K562 (cell line): ENCODE data around the gene BBOX1. TPM values are rescaled to one million over a fixed set of nuclear protein-coding genes. Genes with fewer than 3 reads are reported as not detected.

Source experiments
- ATAC-seq: fragments of 200-7000 bp; cut with Tn5 transposase; 3 replicates; pipeline ENCODE4 v1.9.1; 2020; ENCODE audit warnings: moderate library complexity
- BruUV-seq: library from RNA; stranded (reverse); fragments of 400-500 nt; replicated peaks from 2 replicates; lab custom pipeline; 2021; lab: Mats Ljungman, UMichigan
- CTCF ChIA-PET: fragments of 300-600 bp; formaldehyde crosslinking; extraction: SDS; loops from one replicate; lab custom pipeline; 2021; ENCODE audit warnings: low intra/inter-chr PET ratio; lab: Yijun Ruan, JAX
- POLR2A ChIA-PET: fragments of 300-600, 350-650 bp; sonication (Branson Sonifier 250); formaldehyde crosslinking; extraction: SDS; loops from one replicate; lab custom pipeline; 2021; ENCODE audit warnings: antibody characterized with exemption, inconsistent platforms; lab: Yijun Ruan, JAX
- DNase-seq, 4 experiments: peaks; one replicate each; pipeline versions ENCODE4 v3.0.0 to v3.0.0-alpha.2; 2011 to 2018; ENCODE audit warnings: low spot score in 3 of 4, mixed read lengths in 3 of 4; ENCODE audit errors: extremely low read depth in 1 of 4
- FAIRE-seq: peaks from 2 replicates; lab custom pipeline; 2011; peaks lifted over from hg19 to GRCh38; lab: Jason Lieb, UNC
- H2AFZ ChIP-seq: 2 replicates; pipeline ENCODE4 v1.6.0; 2011; ENCODE audit warnings: low read depth, low read length, control low read depth, inconsistent platforms
- H3K27ac ChIP-seq: fragments of 200-600 bp; 3 replicates; pipeline ENCODE4 v1.8.0; 2011; ENCODE audit warnings: low read depth, mild to moderate bottlenecking, control low read depth, inconsistent platforms, low read length, moderate library complexity, mixed read lengths; ENCODE audit errors: extremely low read depth
- H3K27me3 ChIP-seq, 2 experiments: fragments of 300-600 bp in 1 of 2; 2 replicates in 1 of 2; 3 replicates in 1 of 2; pipeline versions ENCODE4 v1.6.0 to v1.8.0; 2011; ENCODE audit warnings: inconsistent platforms in 2 of 2, low read length in 2 of 2, mild to moderate bottlenecking in 1 of 2, mixed read lengths in 1 of 2, moderate library complexity in 1 of 2; ENCODE audit not compliant: control insufficient read depth in 2 of 2, insufficient read depth in 2 of 2
- H3K36me3 ChIP-seq: fragments of 300-600 bp; 3 replicates; pipeline ENCODE4 v1.8.0; 2011; ENCODE audit warnings: mild to moderate bottlenecking, low read length, inconsistent platforms; ENCODE audit not compliant: control insufficient read depth, insufficient read depth
- H3K4me1 ChIP-seq, 2 experiments: fragments of 200-600 bp in 1 of 2; replicated peaks in 1 of 2; 2 replicates in 1 of 2; 3 replicates in 1 of 2; pipeline versions ENCODE4 v1.5.1 to v1.8.0; 2011; ENCODE audit warnings: inconsistent platforms in 2 of 2, low read length in 2 of 2, mild to moderate bottlenecking in 1 of 2, mixed read lengths in 1 of 2, moderate library complexity in 1 of 2; ENCODE audit not compliant: control insufficient read depth in 2 of 2, insufficient read depth in 2 of 2
- H3K4me2 ChIP-seq: 2 replicates; pipeline ENCODE4 v1.6.1; 2011; ENCODE audit warnings: low read length, control low read depth, inconsistent platforms, mixed read lengths; ENCODE audit not compliant: insufficient read depth
- H3K4me3 ChIP-seq: fragments of 200-600 bp; sonication (generic), shearing (Covaris generic); 2 replicates; pipeline ENCODE4 v1.5.1; 2016; ENCODE audit warnings: control low read depth, inconsistent platforms
- H3K79me2 ChIP-seq: fragments of 200-600 bp; 3 replicates; pipeline ENCODE4 v1.8.0; 2011; ENCODE audit warnings: low read length, inconsistent platforms; ENCODE audit not compliant: control insufficient read depth, insufficient read depth
- H3K9ac ChIP-seq, 2 experiments: 2 replicates each; pipeline versions ENCODE4 v1.6.0 to v1.6.1; 2011; ENCODE audit warnings: low read depth in 2 of 2, low read length in 2 of 2, control low read depth in 1 of 2, inconsistent platforms in 1 of 2, mild to moderate bottlenecking in 1 of 2, mixed read lengths in 1 of 2; ENCODE audit not compliant: insufficient read depth in 1 of 2
- H3K9me1 ChIP-seq: one replicate; pipeline ENCODE4 v1.6.0; 2011; ENCODE audit warnings: inconsistent platforms, mild to moderate bottlenecking, low read length, moderate library complexity; ENCODE audit not compliant: control insufficient read depth, insufficient read depth
- H3K9me3 ChIP-seq: replicated peaks from 2 replicates; pipeline ENCODE4 v1.5.1; 2011; ENCODE audit warnings: low read depth, low read length, inconsistent platforms; ENCODE audit not compliant: control insufficient read depth, insufficient read depth
- H4K20me1 ChIP-seq: replicated peaks from 2 replicates; pipeline ENCODE4 v1.6.1; 2011; ENCODE audit warnings: low read length, inconsistent platforms, mixed read lengths; ENCODE audit not compliant: control insufficient read depth, insufficient read depth
- BHLHE40 ChIP-seq: IDR thresholded peaks from 2 replicates; pipeline ENCODE4 v1.6.1; 2011; ENCODE audit warnings: low read length, improper control_type of control experiment
- DPF2 ChIP-seq: fragments of 450-650 bp; IDR thresholded peaks from 2 replicates; pipeline ENCODE4 v1.6.1; 2016
- FOXK1 ChIP-seq: sonication (generic); formaldehyde crosslinking; IDR thresholded peaks from 2 replicates; pipeline ENCODE4 v1.8.0; 2022; ENCODE audit warnings: missing genetic modification reagents, mild to moderate bottlenecking, borderline replicate concordance
- USF1 ChIP-seq: sonication (generic); formaldehyde crosslinking; IDR thresholded peaks from 2 replicates; pipeline ENCODE4 v1.9.0; 2022; ENCODE audit warnings: mild to moderate bottlenecking, missing genetic modification reagents
- ZC3H8 ChIP-seq: fragments of 450-650 bp; IDR thresholded peaks from 2 replicates; pipeline ENCODE4 v1.6.1; 2017
- ZNF511 ChIP-seq: sonication (generic); formaldehyde crosslinking; IDR thresholded peaks from 2 replicates; pipeline ENCODE4 v1.8.0; 2022; ENCODE audit warnings: mild to moderate bottlenecking, missing genetic modification reagents
- ZNF584 ChIP-seq: fragments of 200-800 bp; sonication (Bioruptor generic); IDR thresholded peaks from 2 replicates; pipeline ENCODE4 v1.6.1; 2016; ENCODE audit warnings: low read depth, mild to moderate bottlenecking, missing genetic modification characterization, missing compliant biosample characterization
- ZNF609 ChIP-seq: sonication (generic); formaldehyde crosslinking; IDR thresholded peaks from 2 replicates; pipeline ENCODE4 v1.8.1; 2023; ENCODE audit warnings: missing genetic modification reagents, mild to moderate bottlenecking, borderline replicate concordance
- WGBS: fragments of 100-300 bp; shearing (Covaris generic); methylation state at CpG from one replicate; pipeline ENCODE4 v1.1.6; 2016; ENCODE audit warnings: low coverage, mixed read lengths; ENCODE audit not compliant: insufficient coverage; ENCODE audit errors: missing lambda C conversion rate; 5-methylcytosine and 5-hydroxymethylcytosine counted together
- in situ Hi-C: fragments of 300-500 bp; cut with MboI; formaldehyde crosslinking; loops from 4 replicates; pipeline ENCODE4 v1.15.0; 2018; ENCODE audit warnings: inconsistent platforms, mixed read lengths
- intact Hi-C: fragments of 100-400 bp; cut with micrococcal nuclease; formaldehyde crosslinking; loops from 2 replicates; pipeline ENCODE4 v1.14.2; 2022
- polyA plus RNA-seq, 8 experiments: library from polyadenylated mRNA; depleted of rRNA in 4 of 8; stranded (reverse) in 5 of 8; unstranded in 3 of 8; fragments of >200 nt; fragmentation: Nextera tagmentation in 2 of 8; fragmentation: Illumina TruSeq in 1 of 8; extraction: Ambion mirVana in 2 of 8; extraction: Trizol in 1 of 8; gene quantifications; 2 replicates each; pipeline versions ENCODE4 v1.2.1 to v1.2.3, GENCODE V29; 2011 to 2014; ENCODE audit warnings: inconsistent platforms in 1 of 8, missing spikeins in 1 of 8
- total RNA-seq, 7 experiments: library from RNA; depleted of rRNA in 6 of 7; stranded (reverse); fragments of >200 nt in 6 of 7; fragmentation: Illumina TruSeq in 2 of 7; extraction: Trizol in 2 of 7; gene quantifications; 2 replicates each; pipeline versions ENCODE4 v1.2.1 to v1.2.3, GENCODE V29; 2011 to 2021; ENCODE audit warnings: low replicate concordance in 1 of 7

Gene BBOX1
- total and polyA plus RNA-seq, 9 of the 15 experiments (the other 6 are each of a cell fraction or from before 2014, with no cell fraction given) = not detected

GRCh38 chr11:27040302-27041115, at the start of gene BBOX1 (continued):
- no peak for TF ChIP-seq USF1 (CRISPR knock-in tag)
- TF ChIP-seq FOXK1 = no peak
- TF ChIP-seq ZNF584 (CRISPR knock-in tag) = no peak
- no peak for TF ChIP-seq ZC3H8
- TF ChIP-seq BHLHE40 = no peak

- no peak overlapping the region for H3K27ac ChIP-seq
- no peak overlapping the region for H3K9ac ChIP-seq
- ChIA-PET POLR2A (no interaction called here), CTCF (no interaction called here)
- in situ Hi-C loops = no loop called here
- no peak overlapping the region for H2AFZ ChIP-seq
- H3K4me3 ChIP-seq = no peak overlapping the region
- no peaks in the 10 kb centered on the region for H3K4me1 ChIP-seq
- H3K9me3 ChIP-seq = no peaks in the 10 kb centered on the region
- H3K4me2 ChIP-seq = no peak overlapping the region
- intact Hi-C loops = no loop called here
- no peaks in the 10 kb centered on the region for H3K79me2 ChIP-seq
- no TSS peak for BruUV-seq
- FAIRE-seq (no peak), DNase-seq (no peak), ATAC-seq (no peak)
- H3K27me3 ChIP-seq = no peaks in the 10 kb centered on the region
- H3K36me3 ChIP-seq = no peaks in the 10 kb centered on the region
- no peaks in the 10 kb centered on the region for H4K20me1 ChIP-seq
- H3K9me1 ChIP-seq = no peaks in the 10 kb centered on the region
- WGBS = 0% methylated on average over 1 of the region's 1 CpG
- TF ChIP-seq DPF2 = no peak
- no peak for TF ChIP-seq ZNF511 (CRISPR knock-in tag)
- TF ChIP-seq ZNF609 (CRISPR knock-in tag) = no peak
Observed at GRCh38 chr11:26992031-26992541, 48.5 kb upstream of the BBOX1 start.
